ENCODE measurements around the gene GTF2F2.
A peak's percentile ranks its signal among the peaks of the same experiment; 100 is the strongest.
"Not testable (repeated sequence)": the region's sequence is repeated elsewhere in the genome, so short reads cannot be mapped to it uniquely, and the experiment has no call there.

Gene GTF2F2

GRCh38 chr13:45242070-45242469 is 121.8 kb downstream of the GTF2F2 start:
- peak overlapping the region; percentile 88 for H3K27ac ChIP-seq
- DNase-seq (ENCODE audit: low read depth, low spot score), result no peak

- peak overlapping the region; percentile 88 for H3K27ac ChIP-seq
- DNase-seq (ENCODE audit: low read depth, low spot score), result no peak
Measured at GRCh38 chr13:45242524-45242923, 122.2 kb downstream of the GTF2F2 start.

GRCh38 chr13:45243077-45243476 is 122.8 kb downstream of the GTF2F2 start:
- H3K27ac ChIP-seq, result no peak overlapping the region
- no peak for DNase-seq (ENCODE audit: low read depth, low spot score)

- DNase-seq (ENCODE audit: low read depth, low spot score), result not testable (repeated sequence)
- peak overlapping the region; percentile 4 for H3K27ac ChIP-seq
Measured at GRCh38 chr13:45244736-45245135, 124.4 kb downstream of the GTF2F2 start.

GRCh38 chr13:45249662-45250061 is 129.4 kb downstream of the GTF2F2 start:
- no peak for DNase-seq (ENCODE audit: low read depth, low spot score)

GRCh38 chr13:45254396-45254795 is 134.1 kb downstream of the GTF2F2 start:
- peak overlapping the region; percentile 79 for H3K27ac ChIP-seq
- no peak for DNase-seq (ENCODE audit: low read depth, low spot score)

More at GRCh38 chr13:45249662-45250061, 129.4 kb downstream of the GTF2F2 start:
- no peak overlapping the region for H3K27ac ChIP-seq

- peak overlapping the region; percentile 79 for H3K27ac ChIP-seq
- DNase-seq (ENCODE audit: low read depth, low spot score), result no peak
Measured at GRCh38 chr13:45255247-45255987, 135.1 kb downstream of the GTF2F2 start.

GRCh38 chr13:45256254-45256653 is 135.9 kb downstream of the GTF2F2 start:
- H3K27ac ChIP-seq, result no peak overlapping the region
- DNase-seq (ENCODE audit: low read depth, low spot score), result no peak

GRCh38 chr13:45257638-45258333 is 137.5 kb downstream of the GTF2F2 start:
- H3K27ac ChIP-seq, result peak overlapping the region; percentile 29

GRCh38 chr13:45258334-45258675 is 138.0 kb downstream of the GTF2F2 start:
- DNase-seq (ENCODE audit: low read depth, low spot score), result no peak
- H3K27ac ChIP-seq, result peak overlapping the region; percentile 29

More at GRCh38 chr13:45257638-45258333, 137.5 kb downstream of the GTF2F2 start:
- no peak for DNase-seq (ENCODE audit: low read depth, low spot score)

GRCh38 chr13:45267215-45267614 is 146.9 kb downstream of the GTF2F2 start:
- DNase-seq (ENCODE audit: low read depth, low spot score), result no peak
- H3K27ac ChIP-seq, result no peak overlapping the region

- no peak for DNase-seq (ENCODE audit: low read depth, low spot score)
Measured at GRCh38 chr13:45269204-45269603, 148.9 kb downstream of the GTF2F2 start.

GRCh38 chr13:45276913-45277312 is 156.6 kb downstream of the GTF2F2 start:
- no peak overlapping the region for H3K27ac ChIP-seq
- no peak for DNase-seq (ENCODE audit: low read depth, low spot score)

More at GRCh38 chr13:45269204-45269603, 148.9 kb downstream of the GTF2F2 start:
- no peak overlapping the region for H3K27ac ChIP-seq

GRCh38 chr13:45278096-45278645 is 157.9 kb downstream of the GTF2F2 start:
- H3K27ac ChIP-seq, result no peak overlapping the region
- no peak for DNase-seq (ENCODE audit: low read depth, low spot score)

GRCh38 chr13:45280011-45280410 is 159.7 kb downstream of the GTF2F2 start:
- peak overlapping the region; percentile 30 for H3K27ac ChIP-seq
- no peak for DNase-seq (ENCODE audit: low read depth, low spot score)

GRCh38 chr13:45280751-45281634 is 160.7 kb downstream of the GTF2F2 start:
- peak overlapping the region; percentile 30 for H3K27ac ChIP-seq
- DNase-seq (ENCODE audit: low read depth, low spot score), result peak; percentile 51

GRCh38 chr13:45282994-45283393 is 162.7 kb downstream of the GTF2F2 start:
- no peak overlapping the region for H3K27ac ChIP-seq
- no peak for DNase-seq (ENCODE audit: low read depth, low spot score)

GRCh38 chr13:45289936-45290563 is 169.7 kb downstream of the GTF2F2 start:
- DNase-seq (ENCODE audit: low read depth, low spot score), result no peak
- no peak overlapping the region for H3K27ac ChIP-seq

- H3K27ac ChIP-seq, result peak overlapping the region; percentile 26
- DNase-seq (ENCODE audit: low read depth, low spot score), result peak; percentile 48
Measured at GRCh38 chr13:45292176-45292575, 171.9 kb downstream of the GTF2F2 start.

- no peak for DNase-seq (ENCODE audit: low read depth, low spot score)
- no peak overlapping the region for H3K27ac ChIP-seq
Measured at GRCh38 chr13:45295536-45295935, 175.2 kb downstream of the GTF2F2 start.
